AG09319 (cell line): ENCODE measurements around the gene CX3CL1.

Experiments
- DNase-seq: peaks from one replicate; pipeline ENCODE4 v3.0.0-alpha.2; 2010; ENCODE audit warnings: low read depth; ENCODE audit errors: extremely low read depth
- TF ChIP-seq, protein P1 (sequence below): IDR thresholded peaks from 2 replicates; pipeline ENCODE4 v1.5.1; 2011; ENCODE audit warnings: low read depth, mild to moderate bottlenecking, inconsistent platforms, low read length, moderate library complexity

Gene CX3CL1

GRCh38 chr16:57348327-57348726, 24.0 kb upstream of the CX3CL1 start:
- TF ChIP-seq, protein P1, sequence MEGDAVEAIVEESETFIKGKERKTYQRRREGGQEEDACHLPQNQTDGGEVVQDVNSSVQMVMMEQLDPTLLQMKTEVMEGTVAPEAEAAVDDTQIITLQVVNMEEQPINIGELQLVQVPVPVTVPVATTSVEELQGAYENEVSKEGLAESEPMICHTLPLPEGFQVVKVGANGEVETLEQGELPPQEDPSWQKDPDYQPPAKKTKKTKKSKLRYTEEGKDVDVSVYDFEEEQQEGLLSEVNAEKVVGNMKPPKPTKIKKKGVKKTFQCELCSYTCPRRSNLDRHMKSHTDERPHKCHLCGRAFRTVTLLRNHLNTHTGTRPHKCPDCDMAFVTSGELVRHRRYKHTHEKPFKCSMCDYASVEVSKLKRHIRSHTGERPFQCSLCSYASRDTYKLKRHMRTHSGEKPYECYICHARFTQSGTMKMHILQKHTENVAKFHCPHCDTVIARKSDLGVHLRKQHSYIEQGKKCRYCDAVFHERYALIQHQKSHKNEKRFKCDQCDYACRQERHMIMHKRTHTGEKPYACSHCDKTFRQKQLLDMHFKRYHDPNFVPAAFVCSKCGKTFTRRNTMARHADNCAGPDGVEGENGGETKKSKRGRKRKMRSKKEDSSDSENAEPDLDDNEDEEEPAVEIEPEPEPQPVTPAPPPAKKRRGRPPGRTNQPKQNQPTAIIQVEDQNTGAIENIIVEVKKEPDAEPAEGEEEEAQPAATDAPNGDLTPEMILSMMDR = no peak
- no peak for DNase-seq

GRCh38 chr16:57349212-57350031, 22.9 kb upstream of the CX3CL1 start:
- DNase-seq = no peak
- TF ChIP-seq, protein P1 = no peak

DNA sequence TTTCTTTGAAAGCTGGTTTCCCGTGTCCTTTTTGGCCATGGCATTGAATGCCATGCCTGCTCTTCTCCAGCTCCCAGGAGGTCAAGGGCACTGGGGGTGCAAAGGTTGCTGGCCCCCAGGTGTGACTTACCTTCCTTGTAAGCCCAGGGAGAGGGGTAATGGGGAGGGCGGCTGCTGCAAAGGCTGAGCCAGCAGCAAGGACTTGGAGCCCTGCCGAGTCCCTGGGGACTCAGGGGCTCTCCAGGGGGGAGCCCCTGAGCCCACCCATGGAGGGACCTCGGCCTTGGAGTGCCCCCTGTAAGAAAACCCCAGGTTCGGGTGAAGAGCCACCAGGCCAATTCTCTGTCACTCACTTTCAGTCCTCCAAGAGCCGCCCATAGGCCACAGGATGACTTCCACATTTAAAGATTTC, 19.6 kb upstream of the CX3CL1 start:
- DNase-seq = no peak
- TF ChIP-seq, protein P1 = no peak

DNA sequence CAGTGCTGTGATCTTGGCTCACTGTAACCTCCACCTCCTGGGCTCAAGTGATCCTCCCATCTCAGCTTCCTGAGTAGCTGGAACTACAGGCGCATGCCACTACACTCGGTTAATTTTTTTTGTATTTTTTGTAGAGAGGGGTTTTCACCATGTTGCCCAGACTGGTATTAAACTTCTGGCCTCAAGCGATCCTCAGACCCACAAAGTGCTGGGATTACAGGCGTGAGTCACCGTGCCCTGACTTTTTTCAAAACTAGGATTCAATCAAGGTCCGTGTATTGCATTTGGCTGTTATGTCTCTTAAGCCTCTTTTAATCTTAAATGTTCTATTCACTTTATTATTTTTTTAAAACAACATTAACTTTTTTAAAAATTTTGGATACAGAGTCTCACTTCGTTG, 18.0 kb upstream of the CX3CL1 start:
- TF ChIP-seq, protein P1 = no peak
- DNase-seq = no peak

- TF ChIP-seq, protein P1 = no peak
- no peak for DNase-seq
Observed at GRCh38 chr16:57355898-57356414, 16.3 kb upstream of the CX3CL1 start.

DNA sequence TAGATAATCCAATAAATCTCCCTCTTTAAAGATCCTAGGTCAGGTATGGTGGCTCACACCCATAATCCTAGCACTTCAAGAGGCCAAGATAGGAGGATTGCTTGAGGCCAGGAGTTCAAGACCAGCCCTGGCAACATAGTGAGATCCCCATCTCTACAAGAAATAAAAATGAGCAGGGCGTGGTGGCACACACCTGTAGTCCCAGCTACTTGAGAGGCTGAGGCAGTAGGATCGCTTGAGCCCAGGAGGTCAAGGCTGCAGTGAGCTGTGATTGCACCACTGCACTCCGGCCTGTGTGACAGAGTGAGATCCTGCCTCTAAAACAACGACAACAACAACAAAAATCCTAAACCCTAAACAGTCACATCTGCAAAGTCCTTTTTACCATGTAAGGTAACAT, 15.7 kb upstream of the CX3CL1 start:
- DNase-seq = no peak
- TF ChIP-seq, protein P1 = no peak

GRCh38 chr16:57357330-57358085, 14.8 kb upstream of the CX3CL1 start:
- TF ChIP-seq, protein P1 = no peak
- DNase-seq = no peak
